SW 1271 (cell line): ENCODE results near the gene PNPT1.
"Not testable (repeated sequence)": the region's sequence is repeated elsewhere in the genome, so short reads cannot be mapped to it uniquely, and the experiment has no call there.

ENCODE experiments used
- DNase-seq, 2 experiments: peaks; one replicate each; lab custom pipeline; 2025; lab: John Stamatoyannopoulos, UW

PNPT1 gene

GRCh38 chr2:55596795-55597194 is 96.8 kb downstream of the PNPT1 start:
- not testable (repeated sequence) for DNase-seq

GRCh38 chr2:55595536-55595935 is 98.1 kb downstream of the PNPT1 start:
- no peak for DNase-seq

GRCh38 chr2:55592130-55592529 is 101.5 kb downstream of the PNPT1 start:
- no peak for DNase-seq

- DNase-seq, result peak; percentile 56 to 75
Measured at GRCh38 chr2:55590810-55591440, 102.7 kb downstream of the PNPT1 start.

- peak; percentile 25 to 75 for DNase-seq
Measured at GRCh38 chr2:55585451-55586080, 108.1 kb downstream of the PNPT1 start.
